CD14-positive monocyte (primary cell): Measurements from ENCODE around the gene PLCG1. TPM values are rescaled to one million over a fixed set of nuclear protein-coding genes. Genes with fewer than 3 reads are reported as not detected.

ENCODE experiments used
- DNase-seq, 3 donors: peaks; one replicate each; pipeline ENCODE4 v3.0.0-alpha.2; 2011 to 2022
- H2AFZ ChIP-seq: 2 replicates; pipeline ENCODE4 v1.6.0; 2012; ENCODE audit warnings: mild to moderate bottlenecking, low read depth, low read length, inconsistent platforms; ENCODE audit not compliant: insufficient read depth, poor library complexity, severe bottlenecking
- H3K27ac ChIP-seq, 2 donors: 1 replicate in 1 of 2; 2 replicates in 1 of 2; pipeline ENCODE4 v1.5.1; 2012 to 2013; ENCODE audit warnings: low read length in 2 of 2, control low read depth in 1 of 2, inconsistent platforms in 1 of 2, low read depth in 1 of 2, mild to moderate bottlenecking in 1 of 2
- H3K27me3 ChIP-seq, 2 donors: one replicate each; pipeline versions ENCODE4 v1.6.0 to v1.6.1; 2011 to 2013; ENCODE audit warnings: low read length in 2 of 2; ENCODE audit not compliant: control insufficient read depth in 2 of 2, insufficient read depth in 2 of 2
- H3K36me3 ChIP-seq, 2 donors: replicated peaks in 1 of 2; 1 replicate in 1 of 2; 2 replicates in 1 of 2; pipeline versions ENCODE4 v1.5.1 to v1.6.1; 2012 to 2013; ENCODE audit warnings: low read length in 2 of 2, control low read depth in 1 of 2, inconsistent platforms in 1 of 2, mild to moderate bottlenecking in 1 of 2; ENCODE audit not compliant: insufficient read depth in 2 of 2, control insufficient read depth in 1 of 2
- H3K4me1 ChIP-seq, 2 donors: 1 replicate in 1 of 2; 2 replicates in 1 of 2; pipeline versions ENCODE4 v1.5.1 to v1.6.1; 2012 to 2013; ENCODE audit warnings: low read length in 2 of 2, control low read depth in 1 of 2, inconsistent platforms in 1 of 2, mild to moderate bottlenecking in 1 of 2, moderate library complexity in 1 of 2; ENCODE audit not compliant: insufficient read depth in 2 of 2, control insufficient read depth in 1 of 2
- H3K4me2 ChIP-seq: replicated peaks from 2 replicates; pipeline ENCODE3; 2012; ENCODE audit warnings: low read length, moderate library complexity, mild to moderate bottlenecking; ENCODE audit not compliant: poor library complexity, severe bottlenecking; ENCODE audit errors: extremely low read depth
- H3K4me3 ChIP-seq, 3 experiments: fragments of 200-600 bp in 1 of 3; sonication (generic) in 1 of 3; replicated peaks in 1 of 3; 1 replicate in 2 of 3; 2 replicates in 1 of 3; pipeline ENCODE4 v1.5.1; 2011 to 2013; ENCODE audit warnings: low read length in 3 of 3, mild to moderate bottlenecking in 3 of 3, control low read depth in 2 of 3, low read depth in 2 of 3, inconsistent platforms in 1 of 3, moderate library complexity in 1 of 3
- H3K79me2 ChIP-seq: 2 replicates; pipeline ENCODE4 v1.6.0; 2012; ENCODE audit warnings: mild to moderate bottlenecking, control low read depth, inconsistent platforms, low read length, moderate library complexity; ENCODE audit not compliant: insufficient read depth
- H3K9ac ChIP-seq: 2 replicates; pipeline ENCODE4 v1.6.0; 2017; ENCODE audit warnings: low read length, mild to moderate bottlenecking; ENCODE audit not compliant: insufficient read depth, poor library complexity, severe bottlenecking
- H3K9me3 ChIP-seq, 2 donors: replicated peaks in 1 of 2; 1 replicate in 1 of 2; 2 replicates in 1 of 2; pipeline versions ENCODE4 v1.5.1 to v1.6.1; 2012 to 2013; ENCODE audit warnings: low read length in 2 of 2, control low read depth in 1 of 2; ENCODE audit not compliant: control insufficient read depth in 1 of 2, insufficient read depth in 1 of 2
- H4K20me1 ChIP-seq: 2 replicates; pipeline ENCODE4 v1.6.0; 2012; ENCODE audit warnings: mild to moderate bottlenecking, low read length, control low read depth, moderate library complexity; ENCODE audit not compliant: insufficient read depth
- H3K27ac Mint-ChIP-seq, 7 donors: one replicate each; pipeline ENCODE4 v1.8.0; 2020; ENCODE audit warnings: mild to moderate bottlenecking in 7 of 7, mixed read lengths in 7 of 7, moderate library complexity in 6 of 7, inconsistent platforms in 2 of 7
- H3K27me3 Mint-ChIP-seq, 3 donors: one replicate each; pipeline ENCODE4 v1.8.0; 2021 to 2022; ENCODE audit warnings: low read depth in 3 of 3, mild to moderate bottlenecking in 3 of 3, mixed read lengths in 3 of 3, moderate library complexity in 3 of 3, inconsistent platforms in 1 of 3
- H3K36me3 Mint-ChIP-seq, 2 donors: one replicate each; pipeline ENCODE4 v1.8.0; 2020; ENCODE audit warnings: mixed read lengths in 2 of 2, inconsistent platforms in 1 of 2, mild to moderate bottlenecking in 1 of 2
- H3K4me1 Mint-ChIP-seq: one replicate; pipeline ENCODE4 v1.8.0; 2020; ENCODE audit warnings: mild to moderate bottlenecking, mixed read lengths
- H3K4me3 Mint-ChIP-seq, 2 donors: one replicate each; pipeline ENCODE4 v1.8.0; 2020; ENCODE audit warnings: mild to moderate bottlenecking in 2 of 2, mixed read lengths in 2 of 2, moderate library complexity in 1 of 2
- H3K9me3 Mint-ChIP-seq, 7 donors: one replicate each; pipeline ENCODE4 v1.8.0; 2020 to 2022; ENCODE audit warnings: mixed read lengths in 7 of 7, mild to moderate bottlenecking in 6 of 7, moderate library complexity in 6 of 7, inconsistent platforms in 2 of 7
- WGBS: methylation state at CpG from one replicate; pipeline ENCODE4 v1.1.5; 2013; ENCODE audit warnings: missing lambda C conversion rate; ENCODE audit not compliant: insufficient coverage; 5-methylcytosine and 5-hydroxymethylcytosine counted together
- intact Hi-C, 2 donors: fragments of 100-400 bp; cut with micrococcal nuclease; formaldehyde crosslinking; loops; one replicate each; pipeline versions ENCODE4 v1.15.0 to v1.15.1; 2023
- polyA plus RNA-seq, 3 donors: library from polyadenylated mRNA; depleted of rRNA in 1 of 3; unstranded in 2 of 3; stranded (reverse) in 1 of 3; fragments of 300-500 nt in 2 of 3; fragments of >200 nt in 1 of 3; fragmentation: Illumina TruSeq in 2 of 3; gene quantifications; 1 replicate in 2 of 3; 2 replicates in 1 of 3; pipeline ENCODE4 v1.2.3, GENCODE V29; 2012 to 2021
- TF ChIP-seq, protein P1 (sequence below): fragments of 200-600 bp; IDR thresholded peaks from one replicate; pipeline ENCODE4 v1.8.0; 2022; ENCODE audit warnings: antibody characterized with exemption, mild to moderate bottlenecking

The PLCG1 gene
- polyA plus RNA-seq, 3 donors, result 0.33 to 3.8 (median 1.0) TPM

DNA sequence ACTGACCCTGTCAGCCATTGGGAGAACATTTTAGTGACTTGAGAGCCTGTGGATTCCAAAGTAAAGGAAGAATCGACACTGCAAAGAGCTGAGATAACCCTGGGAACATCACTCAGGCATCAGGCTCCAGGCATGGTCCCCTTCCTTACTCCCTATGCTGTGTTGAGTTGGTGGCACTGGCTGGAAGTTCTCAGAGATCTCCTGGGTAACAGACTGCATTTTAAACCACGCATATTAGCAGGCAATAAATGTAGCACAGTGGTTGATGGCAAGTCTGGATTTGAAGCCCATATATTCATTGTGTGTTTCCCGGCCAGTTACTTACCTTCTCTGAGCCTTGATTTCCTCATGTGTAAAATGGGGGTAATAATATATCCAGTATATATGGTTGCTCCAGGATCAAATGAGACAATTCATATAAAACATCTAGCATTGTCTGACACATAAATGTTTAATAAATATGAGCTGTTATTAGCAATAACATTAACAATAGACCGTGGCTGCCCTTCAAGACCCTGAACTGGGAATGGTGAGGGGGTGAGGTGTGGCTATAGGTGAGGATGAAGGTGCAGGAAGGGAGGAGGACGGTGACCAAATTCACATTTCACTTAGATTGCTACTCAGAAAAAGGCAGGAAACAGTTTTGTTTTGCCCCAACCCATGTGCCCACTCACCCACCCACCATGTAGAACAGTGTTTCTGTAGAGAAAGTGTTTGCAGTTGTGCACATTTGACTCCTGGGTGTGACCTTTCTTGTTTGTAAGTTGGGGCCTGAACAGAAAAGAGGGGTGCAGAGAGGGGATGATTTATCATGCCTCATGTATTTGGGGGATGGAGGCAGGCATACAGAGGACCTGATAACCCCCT lies 2.1 kb downstream of the PLCG1 start:
- intact Hi-C loops, result no loop called here
- DNase-seq, result no peak
- Mint-ChIP-seq H3K4me1 (peaks cover 9% of the 10 kb centered on the region), H3K27me3 (peaks cover 38 to 58% (median 51%) of the 10 kb centered on the region in 3 donors), H3K27ac (peak overlapping the region in 1 of 7 donors; percentile 63), H3K9me3 (peaks cover 0 to 4% (median 2%) of the 10 kb centered on the region in 7 donors), H3K4me3 (peak overlapping the region in 1 of 2 donors; percentile 59), H3K36me3 (peaks cover 0 to 10% of the 10 kb centered on the region in 2 donors)
- TF ChIP-seq, protein P1, sequence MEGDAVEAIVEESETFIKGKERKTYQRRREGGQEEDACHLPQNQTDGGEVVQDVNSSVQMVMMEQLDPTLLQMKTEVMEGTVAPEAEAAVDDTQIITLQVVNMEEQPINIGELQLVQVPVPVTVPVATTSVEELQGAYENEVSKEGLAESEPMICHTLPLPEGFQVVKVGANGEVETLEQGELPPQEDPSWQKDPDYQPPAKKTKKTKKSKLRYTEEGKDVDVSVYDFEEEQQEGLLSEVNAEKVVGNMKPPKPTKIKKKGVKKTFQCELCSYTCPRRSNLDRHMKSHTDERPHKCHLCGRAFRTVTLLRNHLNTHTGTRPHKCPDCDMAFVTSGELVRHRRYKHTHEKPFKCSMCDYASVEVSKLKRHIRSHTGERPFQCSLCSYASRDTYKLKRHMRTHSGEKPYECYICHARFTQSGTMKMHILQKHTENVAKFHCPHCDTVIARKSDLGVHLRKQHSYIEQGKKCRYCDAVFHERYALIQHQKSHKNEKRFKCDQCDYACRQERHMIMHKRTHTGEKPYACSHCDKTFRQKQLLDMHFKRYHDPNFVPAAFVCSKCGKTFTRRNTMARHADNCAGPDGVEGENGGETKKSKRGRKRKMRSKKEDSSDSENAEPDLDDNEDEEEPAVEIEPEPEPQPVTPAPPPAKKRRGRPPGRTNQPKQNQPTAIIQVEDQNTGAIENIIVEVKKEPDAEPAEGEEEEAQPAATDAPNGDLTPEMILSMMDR, result no peak
- Histone ChIP-seq H3K27ac (no peak overlapping the region), H3K4me1 (peaks cover 14 to 17% of the 10 kb centered on the region in 2 donors), H3K27me3 (peaks cover 19 to 37% of the 10 kb centered on the region in 2 donors), H2AFZ (no peak overlapping the region), H3K9ac (no peak overlapping the region), H3K4me2 (no peak overlapping the region), H3K4me3 (no peak overlapping the region), H3K9me3 (no peaks in the 10 kb centered on the region), H3K36me3 (no peaks in the 10 kb centered on the region), H4K20me1 (no peaks in the 10 kb centered on the region), H3K79me2 (no peaks in the 10 kb centered on the region)
- no CpG with 5 or more reads among the region's 5 CpGs for WGBS

DNA sequence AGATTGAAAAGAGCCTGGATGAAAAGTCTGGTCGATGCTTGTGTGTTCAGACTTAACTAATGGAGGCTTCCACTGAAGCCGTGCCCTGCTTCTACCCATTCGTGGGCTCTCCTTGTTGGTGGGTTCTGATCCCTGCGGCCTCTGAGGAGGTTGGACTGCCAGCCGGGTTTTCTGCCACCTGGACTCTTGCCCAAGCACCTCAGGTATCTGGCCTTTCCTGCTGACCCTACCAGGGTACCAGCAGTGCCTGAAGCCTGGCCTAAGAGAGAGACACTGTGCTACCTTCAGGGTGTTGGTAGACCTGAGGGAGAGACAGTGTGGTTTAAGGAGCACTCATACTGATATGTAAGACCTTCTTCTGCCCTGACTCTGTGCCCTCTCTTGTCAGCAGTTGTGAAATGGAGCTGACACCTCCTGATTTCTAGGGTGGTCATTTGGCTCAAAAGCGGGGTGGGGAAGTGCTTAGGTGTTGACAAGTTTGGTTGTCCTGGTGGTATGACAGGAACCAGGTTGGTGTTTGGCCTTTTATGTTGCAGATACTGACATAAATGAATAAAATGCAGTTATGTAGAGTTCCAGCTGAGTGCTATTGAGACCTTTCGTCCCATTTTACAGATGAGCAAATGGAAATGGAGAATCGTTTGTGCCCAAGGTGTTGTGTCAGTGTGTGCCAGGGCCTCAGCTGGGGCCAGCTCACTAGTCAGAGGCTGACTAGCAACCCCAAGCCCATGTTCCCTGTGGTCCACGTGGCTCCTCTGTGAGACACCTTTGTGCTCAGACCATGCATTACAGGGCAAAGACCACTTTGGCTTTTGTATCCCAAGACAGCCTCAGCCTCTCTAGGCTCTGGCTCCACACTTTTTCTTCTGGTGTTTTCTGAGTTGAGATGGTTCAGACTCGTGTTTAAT lies 3.1 kb downstream of the PLCG1 start:
- Histone ChIP-seq H3K4me1 (peaks cover 14 to 17% of the 10 kb centered on the region in 2 donors), H3K27me3 (peaks cover 19 to 36% of the 10 kb centered on the region in 2 donors), H3K9ac (no peak overlapping the region), H4K20me1 (no peaks in the 10 kb centered on the region), H3K4me3 (no peak overlapping the region), H3K79me2 (no peaks in the 10 kb centered on the region), H3K4me2 (no peak overlapping the region), H3K9me3 (no peaks in the 10 kb centered on the region), H2AFZ (no peak overlapping the region), H3K27ac (no peak overlapping the region), H3K36me3 (no peaks in the 10 kb centered on the region)
- 92% methylated on average over 10 of the region's 10 CpGs for WGBS
- Mint-ChIP-seq H3K4me3 (no peak overlapping the region), H3K27ac (peak overlapping the region in 1 of 7 donors; percentile 63), H3K9me3 (peaks cover 0 to 4% (median 2%) of the 10 kb centered on the region in 7 donors), H3K27me3 (peaks cover 41 to 55% (median 43%) of the 10 kb centered on the region in 3 donors), H3K36me3 (peaks cover 0 to 10% of the 10 kb centered on the region in 2 donors), H3K4me1 (peaks cover 9% of the 10 kb centered on the region)
- intact Hi-C loops, result no loop called here
- TF ChIP-seq, protein P1, result no peak
- no peak for DNase-seq
